MG63 (cell line): Measurements from ENCODE around the gene ZRANB1. TPM values are rescaled to one million over a fixed set of nuclear protein-coding genes. Genes with fewer than 3 reads are reported as not detected.

Source experiments
- DNase-seq: peaks from one replicate; pipeline ENCODE4 v3.0.0-alpha.2; 2020
- H3K27me3 ChIP-seq: fragments of 250-450 bp; sonication (Bioruptor Pico); 2 replicates; pipeline ENCODE4 v1.5.1; 2020; ENCODE audit warnings: mild to moderate bottlenecking, moderate library complexity
- H3K36me3 ChIP-seq: fragments of 250-450 bp; sonication (Bioruptor Pico); 2 replicates; pipeline ENCODE4 v1.5.1; 2020; ENCODE audit warnings: mild to moderate bottlenecking, moderate library complexity
- H3K4me3 ChIP-seq: fragments of 250-450 bp; sonication (Bioruptor Pico); 2 replicates; pipeline ENCODE4 v1.5.1; 2020; ENCODE audit warnings: mild to moderate bottlenecking, moderate library complexity
- H3K9me3 ChIP-seq: fragments of 250-450 bp; sonication (Bioruptor Pico); 2 replicates; pipeline ENCODE4 v1.5.1; 2020; ENCODE audit warnings: mild to moderate bottlenecking, moderate library complexity
- total RNA-seq: library from RNA; depleted of rRNA; stranded (reverse); fragments of >200 nt; shearing (Covaris generic); gene quantifications from 2 replicates; pipeline ENCODE4 v1.2.3, GENCODE V29; 2014; ENCODE audit warnings: low replicate concordance

ZRANB1 gene
- total RNA-seq, 1 experiment from 2014 or later: 20.9 TPM

- DNase-seq: no peak
- Histone ChIP-seq H3K9me3 (no peaks in the 10 kb centered on the region), H3K36me3 (peaks cover 36% of the 10 kb centered on the region), H3K4me3 (no peak overlapping the region), H3K27me3 (no peaks in the 10 kb centered on the region)
These were observed 5.0 kb downstream of the ZRANB1 start for GRCh38 chr10:124946945-124947344.

- no peak for DNase-seq
- Histone ChIP-seq H3K4me3 (no peak overlapping the region), H3K9me3 (no peaks in the 10 kb centered on the region), H3K36me3 (peaks cover 36% of the 10 kb centered on the region), H3K27me3 (no peaks in the 10 kb centered on the region)
These were observed 7.6 kb downstream of the ZRANB1 start for GRCh38 chr10:124949543-124949942.

- no peaks in the 10 kb centered on the region for H3K27me3 ChIP-seq
- H3K9me3 ChIP-seq: no peaks in the 10 kb centered on the region
- no peak overlapping the region for H3K4me3 ChIP-seq
- peaks cover 22% of the 10 kb centered on the region for H3K36me3 ChIP-seq
- DNase-seq: no peak
These were observed 10.2 kb downstream of the ZRANB1 start for GRCh38 chr10:124952123-124952522.

GRCh38 chr10:124953421-124953820 is 11.5 kb downstream of the ZRANB1 start:
- no peak for DNase-seq
- Histone ChIP-seq H3K4me3 (no peak overlapping the region), H3K9me3 (no peaks in the 10 kb centered on the region), H3K27me3 (no peaks in the 10 kb centered on the region), H3K36me3 (peaks cover 13% of the 10 kb centered on the region)

GRCh38 chr10:124955243-124955642 is 13.3 kb downstream of the ZRANB1 start:
- Histone ChIP-seq H3K27me3 (no peaks in the 10 kb centered on the region), H3K36me3 (peaks cover 6% of the 10 kb centered on the region), H3K4me3 (no peak overlapping the region), H3K9me3 (no peaks in the 10 kb centered on the region)
- DNase-seq: no peak

- Histone ChIP-seq H3K9me3 (no peaks in the 10 kb centered on the region), H3K27me3 (no peaks in the 10 kb centered on the region), H3K36me3 (peaks cover 4% of the 10 kb centered on the region; the same call in 1 of the 2 replicates), H3K4me3 (no peak overlapping the region)
- no peak for DNase-seq
These were observed 13.9 kb downstream of the ZRANB1 start for GRCh38 chr10:124955868-124956267.

- no peaks in the 10 kb centered on the region for H3K27me3 ChIP-seq
- H3K9me3 ChIP-seq: no peaks in the 10 kb centered on the region
- peaks cover 2% of the 10 kb centered on the region; the same call in 1 of the 2 replicates for H3K36me3 ChIP-seq
- no peak overlapping the region for H3K4me3 ChIP-seq
- DNase-seq: no peak
These were observed 14.8 kb downstream of the ZRANB1 start for GRCh38 chr10:124956764-124957163.

GRCh38 chr10:124957404-124957947 is 15.6 kb downstream of the ZRANB1 start:
- no peak for DNase-seq
- Histone ChIP-seq H3K4me3 (no peak overlapping the region), H3K36me3 (peaks cover 3% of the 10 kb centered on the region; the same call in 1 of the 2 replicates), H3K9me3 (no peaks in the 10 kb centered on the region), H3K27me3 (no peaks in the 10 kb centered on the region)

- H3K4me3 ChIP-seq: no peak overlapping the region
- no peaks in the 10 kb centered on the region for H3K9me3 ChIP-seq
- no peak for DNase-seq
- H3K27me3 ChIP-seq: no peaks in the 10 kb centered on the region
- H3K36me3 ChIP-seq: peaks cover 7% of the 10 kb centered on the region; the same call in 1 of the 2 replicates
These were observed 17.6 kb downstream of the ZRANB1 start for GRCh38 chr10:124959564-124959963.

- Histone ChIP-seq H3K4me3 (no peak overlapping the region), H3K36me3 (peaks cover 8% of the 10 kb centered on the region), H3K27me3 (no peaks in the 10 kb centered on the region), H3K9me3 (no peaks in the 10 kb centered on the region)
- no peak for DNase-seq
These were observed 19.3 kb downstream of the ZRANB1 start for GRCh38 chr10:124961248-124961570.

- H3K36me3 ChIP-seq: peaks cover 15% of the 10 kb centered on the region
- DNase-seq: no peak
- no peaks in the 10 kb centered on the region for H3K27me3 ChIP-seq
- H3K4me3 ChIP-seq: no peak overlapping the region
- H3K9me3 ChIP-seq: no peaks in the 10 kb centered on the region
These were observed 20.5 kb downstream of the ZRANB1 start for GRCh38 chr10:124962421-124962820.

- H3K36me3 ChIP-seq: peaks cover 22% of the 10 kb centered on the region
- DNase-seq: no peak
- no peaks in the 10 kb centered on the region for H3K27me3 ChIP-seq
- no peaks in the 10 kb centered on the region for H3K9me3 ChIP-seq
- H3K4me3 ChIP-seq: no peak overlapping the region
These were observed 22.2 kb downstream of the ZRANB1 start for GRCh38 chr10:124963866-124964720.

GRCh38 chr10:124966008-124966407 is 24.1 kb downstream of the ZRANB1 start:
- Histone ChIP-seq H3K4me3 (no peak overlapping the region), H3K27me3 (no peaks in the 10 kb centered on the region), H3K9me3 (no peaks in the 10 kb centered on the region), H3K36me3 (peaks cover 24% of the 10 kb centered on the region)
- DNase-seq: no peak

GRCh38 chr10:124967255-124967654 is 25.3 kb downstream of the ZRANB1 start:
- Histone ChIP-seq H3K36me3 (peaks cover 30% of the 10 kb centered on the region), H3K4me3 (no peak overlapping the region), H3K9me3 (no peaks in the 10 kb centered on the region), H3K27me3 (no peaks in the 10 kb centered on the region)
- no peak for DNase-seq

- Histone ChIP-seq H3K4me3 (no peak overlapping the region), H3K27me3 (no peaks in the 10 kb centered on the region), H3K9me3 (no peaks in the 10 kb centered on the region), H3K36me3 (peaks cover 51% of the 10 kb centered on the region)
- DNase-seq: no peak
These were observed 29.4 kb downstream of the ZRANB1 start for GRCh38 chr10:124971276-124971675.

- Histone ChIP-seq H3K9me3 (no peaks in the 10 kb centered on the region), H3K27me3 (no peaks in the 10 kb centered on the region), H3K36me3 (peaks cover 43% of the 10 kb centered on the region), H3K4me3 (no peak overlapping the region)
- no peak for DNase-seq
These were observed 30.7 kb downstream of the ZRANB1 start for GRCh38 chr10:124972637-124973036.

GRCh38 chr10:124974131-124974530 is 32.2 kb downstream of the ZRANB1 start:
- DNase-seq: no peak
- H3K27me3 ChIP-seq: no peaks in the 10 kb centered on the region
- H3K36me3 ChIP-seq: peaks cover 39% of the 10 kb centered on the region
- H3K9me3 ChIP-seq: no peaks in the 10 kb centered on the region
- H3K4me3 ChIP-seq: no peak overlapping the region

GRCh38 chr10:124975977-124976514 is 34.1 kb downstream of the ZRANB1 start:
- no peak overlapping the region for H3K4me3 ChIP-seq
- peaks cover 44% of the 10 kb centered on the region for H3K36me3 ChIP-seq
- H3K9me3 ChIP-seq: no peaks in the 10 kb centered on the region
- no peaks in the 10 kb centered on the region for H3K27me3 ChIP-seq
- no peak for DNase-seq
